ENCODE results near the gene FBXO2. TPM values are rescaled to one million over a fixed set of nuclear protein-coding genes. Genes with fewer than 3 reads are reported as not detected.

FBXO2 gene
- total RNA-seq, 1 donor from 2014 or later = 1.5 TPM

DNA sequence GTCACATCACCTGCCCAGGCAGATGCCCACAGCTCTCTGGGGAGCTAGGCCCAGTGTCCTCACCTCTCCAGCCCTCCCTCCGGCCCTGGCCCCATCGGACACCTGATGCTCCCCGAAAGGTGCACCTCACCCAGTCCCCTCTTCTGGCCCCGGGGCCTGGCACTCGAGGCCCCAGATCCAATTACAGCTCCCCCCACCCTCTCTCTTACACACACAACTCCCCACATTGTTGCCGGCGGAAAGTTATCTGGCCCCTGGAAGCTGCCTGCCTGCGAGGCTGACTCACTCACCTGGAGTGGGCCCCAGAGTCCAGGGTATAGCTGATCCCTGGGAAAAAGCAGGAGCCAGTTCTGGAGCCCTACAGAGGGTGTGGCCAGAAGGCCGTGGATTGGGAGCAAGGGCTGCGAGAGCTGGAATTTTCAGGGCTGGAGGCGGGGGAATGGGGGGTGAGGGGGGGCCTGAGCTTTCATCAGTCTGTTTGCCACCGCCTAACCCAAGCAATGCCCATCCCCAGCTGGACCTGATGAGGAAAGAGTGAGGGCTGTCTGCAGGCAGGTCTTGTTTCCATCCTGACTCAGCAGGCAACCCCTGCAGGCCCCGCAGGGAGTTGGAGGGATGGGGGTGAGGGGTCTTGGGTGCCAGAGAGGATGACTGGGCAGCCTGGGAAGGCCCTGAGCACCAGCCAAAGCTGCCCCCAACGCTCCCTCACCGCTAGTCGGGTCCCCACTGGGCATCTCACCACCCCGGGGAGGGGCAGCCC is 948 bp downstream of the FBXO2 start:
- DNase-seq = no peak

GRCh38 chr1:11652203-11652780 is 1.9 kb downstream of the FBXO2 start:
- no peak for DNase-seq

DNA sequence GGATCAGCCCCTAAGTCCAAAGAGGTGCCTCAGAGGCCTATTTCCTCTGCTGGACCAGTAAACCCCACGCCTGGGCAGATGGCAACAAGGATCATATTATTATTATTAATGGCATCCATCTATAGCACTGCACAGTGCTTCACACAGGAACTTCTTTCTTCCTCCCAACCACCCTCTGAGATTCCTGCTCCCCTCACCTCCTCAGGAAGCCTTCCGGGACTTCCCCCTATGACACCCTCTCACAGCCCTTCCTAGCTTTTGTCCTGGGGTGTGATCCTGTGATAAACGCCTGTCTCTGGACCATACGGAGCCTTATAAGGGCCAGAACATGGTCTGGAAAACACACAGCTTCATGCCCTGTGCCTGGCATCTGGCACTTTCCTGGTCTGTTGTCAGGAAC is 3.2 kb downstream of the FBXO2 start:
- DNase-seq = no peak

DNA sequence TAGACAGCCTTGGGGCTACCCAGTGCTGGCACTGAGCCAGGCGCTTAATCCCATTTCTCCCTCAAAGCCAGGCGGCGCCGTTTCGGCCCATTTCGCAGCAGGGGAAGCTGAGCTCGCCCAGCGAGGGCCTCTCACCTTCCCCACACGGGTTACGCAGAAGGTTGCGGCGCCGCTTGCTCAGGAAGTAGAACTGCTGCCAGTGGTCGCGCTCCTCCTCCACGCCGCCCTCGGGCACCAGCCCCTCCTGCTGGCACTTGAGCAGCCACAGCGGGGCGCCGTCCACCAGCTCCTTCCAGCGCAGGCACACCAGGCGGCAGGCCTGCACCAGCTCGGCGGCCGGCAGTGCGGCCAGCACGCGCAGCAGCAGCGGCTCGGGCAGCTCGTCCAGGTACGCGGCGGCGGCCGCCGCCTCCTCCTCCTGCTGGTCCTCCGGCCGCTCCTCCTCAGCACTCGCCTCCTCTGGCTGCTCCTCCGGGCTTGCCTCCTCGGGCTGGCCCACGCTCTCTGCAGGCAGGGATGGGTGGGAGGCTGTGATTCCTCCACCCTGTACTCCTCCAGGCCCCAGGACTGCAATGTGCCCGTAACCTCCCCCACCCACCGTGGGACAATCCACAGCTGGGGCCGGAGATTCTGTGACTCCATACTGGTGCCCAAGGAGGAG is 3.8 kb downstream of the FBXO2 start:
- DNase-seq = peak; percentile 61

GRCh38 chr1:11649624-11650330 is 4.5 kb downstream of the FBXO2 start:
- no peak for DNase-seq

- no peak for DNase-seq
These were observed 5.0 kb downstream of the FBXO2 start for GRCh38 chr1:11649237-11649623.

DNA sequence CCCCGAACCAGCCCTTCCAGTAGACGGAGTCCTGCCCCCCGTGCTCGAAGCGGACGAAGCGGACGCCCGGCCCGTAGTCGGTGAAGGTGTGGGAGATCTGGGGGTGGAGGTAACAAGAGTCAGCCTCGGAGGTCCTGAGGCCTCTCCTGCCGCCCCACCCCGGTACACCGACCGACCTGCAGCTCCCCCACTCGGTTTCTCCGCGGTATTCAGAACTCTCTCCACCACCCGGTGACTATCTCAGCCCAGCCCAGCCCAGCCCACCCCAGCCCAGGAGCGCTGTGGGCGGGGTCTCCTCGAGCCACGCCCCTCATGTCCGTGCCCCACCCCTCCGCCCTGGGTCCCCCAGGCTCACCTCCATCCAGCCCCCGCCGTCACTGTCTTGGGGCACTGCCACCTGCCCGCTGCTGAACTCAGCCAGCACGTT is 5.5 kb downstream of the FBXO2 start:
- DNase-seq = no peak

DNA sequence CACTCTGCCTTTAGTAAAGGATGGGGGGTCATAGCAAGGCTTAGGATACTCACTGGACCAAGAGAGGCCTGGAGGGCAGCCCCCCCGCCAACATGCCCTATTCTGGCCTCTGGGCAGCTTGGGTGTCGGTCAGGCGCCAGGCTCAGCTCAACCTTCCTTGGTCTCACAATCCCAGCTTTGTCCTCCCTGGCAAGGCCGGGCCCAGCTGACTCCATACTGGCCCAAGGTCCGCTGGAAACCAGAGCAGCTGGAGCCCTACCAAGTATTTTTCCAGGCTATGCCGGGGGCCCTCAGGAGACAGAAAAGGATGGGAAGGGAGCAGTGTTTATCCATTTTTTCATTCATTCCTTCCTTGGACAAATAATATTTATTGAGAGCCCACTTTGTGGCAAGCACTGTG is 6.2 kb downstream of the FBXO2 start:
- DNase-seq = no peak

- no peak for DNase-seq
These were observed 6.9 kb downstream of the FBXO2 start for GRCh38 chr1:11647333-11647732.

GRCh38 chr1:11646317-11646716 is 7.9 kb downstream of the FBXO2 start:
- DNase-seq = no peak

DNA sequence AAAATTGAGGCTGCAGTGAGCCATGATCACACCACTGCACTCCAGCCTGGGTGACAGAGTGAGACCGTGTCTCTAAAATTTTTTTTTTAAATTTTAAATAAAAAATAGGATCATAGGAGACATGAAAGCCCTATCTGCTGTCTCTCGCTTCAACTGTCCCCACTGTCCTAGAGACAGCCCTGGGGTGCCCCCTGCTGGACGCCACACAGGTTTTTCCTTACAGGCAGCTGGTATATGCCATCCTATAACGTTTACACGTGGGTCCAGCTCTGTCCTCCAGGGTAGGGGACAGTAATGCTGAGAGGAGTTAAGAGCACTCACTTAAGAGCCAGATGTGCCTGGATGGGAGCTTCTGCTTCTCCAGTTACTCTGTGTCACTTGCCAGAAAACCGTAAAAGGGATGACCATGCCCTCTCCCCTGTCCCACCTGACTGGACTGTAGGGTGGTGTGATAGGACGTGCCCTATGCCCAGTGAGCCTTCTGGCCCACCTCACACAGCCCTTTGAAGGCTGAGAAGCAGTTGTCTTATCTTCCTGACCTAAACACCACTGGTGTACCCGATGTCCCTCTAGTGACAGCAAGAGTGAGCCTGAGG is 8.5 kb downstream of the FBXO2 start:
- peak; percentile 90 for DNase-seq

- no peak for DNase-seq
These were observed 9.0 kb downstream of the FBXO2 start for GRCh38 chr1:11645270-11645669.

GRCh38 chr1:11643782-11644181 is 10.4 kb downstream of the FBXO2 start:
- no peak for DNase-seq

GRCh38 chr1:11642418-11643017 is 11.7 kb downstream of the FBXO2 start:
- DNase-seq = peak; percentile 82

DNA sequence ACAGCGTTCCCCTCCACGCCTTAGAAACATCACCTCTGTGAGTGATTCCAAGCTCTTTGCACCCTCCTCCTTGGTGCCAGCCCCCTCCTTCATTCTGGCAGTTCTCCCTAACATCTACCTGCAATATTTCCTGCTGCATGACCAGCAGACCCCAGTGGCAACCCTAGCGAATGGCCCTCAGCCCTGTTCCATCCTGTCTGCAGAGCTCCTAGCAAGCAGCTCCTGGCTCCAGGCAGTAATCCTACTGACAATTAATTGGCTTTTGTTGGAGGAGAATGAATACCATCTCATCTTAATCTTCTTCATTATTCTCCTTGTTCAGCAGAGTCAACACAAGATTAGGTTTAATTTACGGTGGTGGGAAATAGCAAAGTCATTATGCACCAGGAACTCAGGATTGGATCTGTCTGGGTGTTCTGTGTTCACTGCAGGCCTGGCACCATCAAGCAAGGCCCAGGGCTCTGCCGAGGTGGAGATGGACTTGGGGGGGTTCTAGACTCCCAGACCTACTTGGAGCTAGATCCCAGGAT is 12.4 kb downstream of the FBXO2 start:
- no peak for DNase-seq

- no peak for DNase-seq
These were observed 13.3 kb downstream of the FBXO2 start for GRCh38 chr1:11640944-11641343.

DNA sequence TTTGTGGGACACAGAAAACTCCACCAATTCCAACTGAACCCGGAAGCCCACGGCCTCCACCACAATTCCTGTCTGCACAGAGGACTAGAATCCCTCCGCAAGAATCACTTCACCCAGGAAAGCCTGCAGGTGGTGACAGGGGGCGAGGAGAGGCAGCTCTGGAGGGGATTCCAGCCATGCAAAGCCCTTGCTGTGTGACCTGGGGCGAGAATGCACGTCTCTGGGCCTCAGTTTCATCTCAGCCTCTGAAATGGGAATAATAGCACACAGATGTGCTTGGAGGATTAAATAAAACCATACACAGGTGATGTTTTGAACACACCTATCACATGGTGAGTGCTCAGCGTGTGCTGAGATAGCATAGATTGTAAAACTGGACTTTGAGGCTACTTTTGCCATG is 14.1 kb downstream of the FBXO2 start:
- no peak for DNase-seq

DNA sequence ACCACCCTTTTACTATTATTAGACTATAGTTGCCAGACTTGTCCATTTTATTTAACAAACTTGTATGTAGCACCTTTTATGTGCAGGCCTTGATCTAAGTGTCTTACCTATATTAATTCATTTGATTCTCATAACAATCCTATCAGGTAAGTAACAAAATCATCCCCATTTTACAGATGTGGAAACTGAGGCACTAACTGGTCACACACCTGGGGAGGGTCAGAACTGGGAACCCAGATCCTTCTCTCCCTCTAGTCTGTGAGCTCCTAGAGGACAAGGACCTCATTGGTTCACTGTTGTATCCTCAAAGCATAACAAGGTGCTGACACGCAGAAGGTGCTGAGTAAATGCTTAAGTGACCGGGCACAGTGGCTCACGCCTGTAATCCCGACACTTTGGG is 14.9 kb downstream of the FBXO2 start:
- DNase-seq = no peak

DNA sequence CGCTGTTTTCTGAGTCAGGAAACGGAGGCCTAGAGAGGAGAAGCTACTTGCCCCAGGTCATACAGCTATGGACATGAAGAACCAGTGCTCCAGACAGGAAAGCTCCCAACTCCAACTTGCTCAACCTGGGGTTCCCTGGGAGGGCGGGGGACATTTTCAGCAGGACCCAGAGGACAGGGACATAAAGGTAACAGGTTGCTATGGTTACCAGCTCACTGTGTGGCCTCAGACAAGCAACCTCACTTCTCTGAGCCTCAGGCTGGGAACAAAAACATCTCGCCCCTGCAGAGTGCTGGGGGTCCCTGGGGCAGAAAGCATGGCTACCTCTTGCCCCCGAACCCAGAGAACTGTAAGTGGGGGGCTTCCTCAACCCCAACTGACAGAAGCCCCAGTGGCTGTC is 16.1 kb downstream of the FBXO2 start:
- no peak for DNase-seq

GRCh38 chr1:11634365-11635192 is 19.6 kb downstream of the FBXO2 start:
- DNase-seq = no peak

Measured in tongue (tissue), 2 donors.